HUES48 (cell line): ENCODE results near the gene SMAD6.

Experiments
- H3K27ac ChIP-seq: one replicate; pipeline ENCODE4 v1.7.0; 2013; ENCODE audit warnings: low read depth, low read length, inconsistent platforms
- H3K27me3 ChIP-seq: 2 replicates; pipeline ENCODE4 v1.6.1; 2013; ENCODE audit warnings: mild to moderate bottlenecking, low read length; ENCODE audit not compliant: control insufficient read depth, insufficient read depth
- H3K36me3 ChIP-seq: 2 replicates; pipeline ENCODE4 v1.6.1; 2013; ENCODE audit warnings: low read length; ENCODE audit not compliant: control insufficient read depth, insufficient read depth
- H3K4me1 ChIP-seq: 2 replicates; pipeline ENCODE4 v1.6.1; 2013; ENCODE audit warnings: mild to moderate bottlenecking, low read length; ENCODE audit not compliant: control insufficient read depth, insufficient read depth
- H3K4me3 ChIP-seq: 2 replicates; pipeline ENCODE4 v1.5.1; 2013; ENCODE audit warnings: mild to moderate bottlenecking, low read depth, low read length
- H3K9ac ChIP-seq: 2 replicates; pipeline ENCODE4 v1.6.1; 2013; ENCODE audit warnings: mild to moderate bottlenecking, low read depth, low read length, moderate library complexity
- H3K9me3 ChIP-seq: 2 replicates; pipeline ENCODE4 v1.6.1; 2013; ENCODE audit warnings: low read length; ENCODE audit not compliant: control insufficient read depth, insufficient read depth

The SMAD6 gene

DNA sequence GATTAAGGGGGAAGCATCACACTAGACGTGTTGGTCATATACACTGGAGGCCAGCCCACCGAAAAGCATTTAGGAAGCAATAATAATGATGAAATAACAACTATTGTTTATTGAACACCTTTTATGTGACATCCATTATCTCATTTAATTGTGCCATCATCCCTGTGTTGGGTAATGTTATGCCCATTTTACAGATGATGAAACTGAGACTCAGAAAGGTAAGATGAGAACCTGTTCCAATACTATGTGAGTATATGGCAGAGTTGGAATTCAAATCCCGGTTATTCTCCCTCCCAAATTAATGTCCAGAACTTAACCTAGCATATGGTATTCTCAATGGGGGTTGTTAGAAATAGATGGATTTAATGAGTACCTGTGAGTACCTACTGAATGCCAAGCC, 99.2 kb downstream of the SMAD6 start:
- peaks cover 9% of the 10 kb centered on the region for H3K4me1 ChIP-seq

DNA sequence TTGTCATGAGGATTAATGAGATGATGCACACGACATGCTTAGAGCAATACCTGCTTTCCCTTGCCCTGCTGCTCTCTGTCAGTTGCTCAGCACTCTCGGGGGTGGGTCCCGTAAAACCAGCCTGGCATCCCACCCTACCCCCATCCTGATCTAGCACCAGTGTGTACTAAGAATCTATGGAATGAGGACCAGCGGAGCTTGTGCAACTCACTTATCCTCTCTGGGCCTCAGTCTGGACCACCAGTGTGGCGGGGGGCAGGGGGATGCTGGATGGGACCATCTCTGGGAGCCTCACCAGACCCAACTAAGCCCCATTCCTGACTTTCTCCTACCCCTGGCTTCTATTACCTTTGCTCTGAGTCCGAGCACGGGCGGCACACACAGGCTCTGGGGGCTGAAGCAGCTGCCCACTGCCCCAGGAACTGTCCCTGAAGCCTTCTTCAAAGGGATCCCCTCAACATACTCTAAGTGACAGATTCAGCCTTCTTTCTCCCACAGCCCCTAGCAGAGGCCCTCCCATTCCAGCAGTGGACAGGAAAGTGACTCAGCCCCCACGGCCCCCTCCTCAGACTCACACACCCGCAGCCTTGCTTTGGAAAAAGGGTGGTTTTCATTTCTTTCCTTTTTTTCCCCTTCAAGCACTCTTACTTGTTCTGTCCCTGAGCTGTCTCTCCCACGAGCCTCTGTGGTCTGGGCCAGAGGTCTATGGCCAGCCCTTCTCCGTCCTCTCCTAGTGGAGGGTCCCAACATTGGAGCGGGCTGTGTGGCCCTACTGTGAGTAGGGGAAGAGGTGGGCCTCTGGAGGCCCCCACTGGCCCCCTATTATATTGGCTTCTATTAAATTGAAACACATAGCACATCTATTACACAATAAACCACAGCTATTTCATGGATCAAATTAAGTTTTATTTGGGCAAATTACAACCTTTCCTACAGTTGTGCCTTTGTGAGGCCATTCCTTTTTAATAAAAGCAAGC, 100.3 kb downstream of the SMAD6 start:
- no peak overlapping the region for H3K9ac ChIP-seq
- H3K36me3 ChIP-seq: no peaks in the 10 kb centered on the region
- H3K4me3 ChIP-seq: no peak overlapping the region
- H3K9me3 ChIP-seq: no peaks in the 10 kb centered on the region
- H3K4me1 ChIP-seq: peaks cover 9% of the 10 kb centered on the region
- peak overlapping the region; percentile 76 for H3K27ac ChIP-seq
- no peaks in the 10 kb centered on the region for H3K27me3 ChIP-seq

More for the DNA sequence above, 99.2 kb downstream of the SMAD6 start:
- H3K27ac ChIP-seq: no peak overlapping the region
- H3K27me3 ChIP-seq: no peaks in the 10 kb centered on the region
- H3K4me3 ChIP-seq: no peak overlapping the region
- H3K36me3 ChIP-seq: no peaks in the 10 kb centered on the region
- no peaks in the 10 kb centered on the region for H3K9me3 ChIP-seq
- H3K9ac ChIP-seq: no peak overlapping the region

DNA sequence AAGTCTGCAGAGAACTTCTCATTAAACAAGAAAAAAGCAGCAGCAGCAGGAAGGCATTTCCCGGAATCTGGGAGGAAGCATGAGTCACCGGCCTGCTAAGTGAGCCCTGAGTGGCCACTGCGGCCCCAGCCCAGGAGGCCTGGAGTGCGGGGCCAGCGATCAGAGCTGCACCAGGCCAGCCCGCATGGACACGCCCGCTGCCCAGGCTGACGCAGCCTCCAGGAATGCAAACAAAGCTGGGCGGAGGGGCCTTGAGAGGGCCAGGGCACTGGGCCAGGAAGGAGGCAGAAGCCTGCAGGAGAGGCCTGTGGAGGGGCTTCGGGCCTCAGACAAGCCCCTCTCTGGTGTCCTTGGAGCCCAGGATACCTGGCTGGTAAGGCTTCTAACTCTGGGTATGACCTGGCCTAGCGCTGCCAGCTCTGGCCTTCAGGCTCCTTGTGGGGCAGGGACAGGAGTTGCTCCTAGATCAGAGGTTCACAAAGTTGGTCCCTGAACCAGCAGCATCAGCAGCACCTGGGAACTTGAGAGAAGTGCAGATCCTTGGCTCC, 101.2 kb downstream of the SMAD6 start:
- Histone ChIP-seq H3K36me3 (no peaks in the 10 kb centered on the region), H3K9ac (no peak overlapping the region), H3K27me3 (no peaks in the 10 kb centered on the region), H3K27ac (peak overlapping the region; percentile 76), H3K4me3 (no peak overlapping the region), H3K9me3 (no peaks in the 10 kb centered on the region), H3K4me1 (peaks cover 9% of the 10 kb centered on the region)

DNA sequence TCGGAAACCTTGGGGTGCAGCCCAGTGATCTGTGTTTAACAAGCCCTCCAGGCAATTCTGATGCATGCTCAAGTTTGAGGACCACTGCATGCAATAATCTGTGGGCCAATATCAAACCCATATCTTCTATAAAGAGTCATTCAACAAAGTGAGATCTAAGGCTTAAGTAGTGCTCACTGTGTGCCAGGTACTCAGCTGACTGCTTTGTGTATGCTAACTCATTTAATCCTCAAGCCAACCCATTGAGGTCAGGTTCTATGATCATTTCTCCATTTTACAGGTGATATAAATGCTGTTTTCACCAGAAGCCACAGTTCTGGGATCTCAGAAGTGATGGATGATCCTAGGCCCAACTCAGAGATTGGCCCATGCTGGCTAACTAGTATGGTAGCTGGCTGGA, 101.7 kb downstream of the SMAD6 start:
- Histone ChIP-seq H3K36me3 (no peaks in the 10 kb centered on the region), H3K27me3 (no peaks in the 10 kb centered on the region), H3K9me3 (no peaks in the 10 kb centered on the region), H3K9ac (no peak overlapping the region), H3K4me3 (no peak overlapping the region), H3K4me1 (peaks cover 9% of the 10 kb centered on the region), H3K27ac (peak overlapping the region; percentile 76)

DNA sequence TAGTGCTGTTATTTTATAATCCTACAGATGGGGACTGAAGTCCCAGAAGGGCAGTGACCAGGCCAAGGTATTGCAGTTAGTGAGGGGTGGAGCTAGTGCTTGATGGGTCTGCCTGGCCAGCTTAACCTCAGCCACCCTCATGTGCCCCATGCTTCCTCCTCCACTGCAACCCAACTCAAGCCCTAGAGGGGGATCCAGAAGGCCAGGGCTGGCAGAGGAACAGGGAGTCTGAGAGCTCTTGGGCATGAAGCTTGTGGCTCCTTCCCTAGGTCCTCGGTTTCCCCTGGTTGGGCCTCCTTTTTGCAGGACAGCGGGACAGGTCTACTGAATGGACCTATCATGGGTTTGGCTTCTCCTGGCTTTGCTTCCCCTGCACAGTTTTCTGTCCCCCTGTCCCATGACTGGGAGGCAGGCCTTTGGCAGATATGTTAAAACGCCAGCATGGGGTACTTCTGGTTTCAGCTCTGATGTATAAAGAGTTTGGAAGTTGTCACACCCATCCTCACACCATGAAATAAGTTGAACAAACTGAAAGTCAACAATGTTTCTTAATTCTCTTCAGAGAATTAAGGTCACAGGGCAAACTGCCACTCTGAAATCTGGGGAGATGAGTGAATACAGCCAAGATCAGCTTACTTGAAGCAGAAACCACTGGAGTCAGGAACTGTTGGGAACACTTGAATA, 103.3 kb downstream of the SMAD6 start:
- Histone ChIP-seq H3K9me3 (no peaks in the 10 kb centered on the region), H3K4me3 (no peak overlapping the region), H3K27ac (no peak overlapping the region), H3K27me3 (no peaks in the 10 kb centered on the region), H3K9ac (no peak overlapping the region), H3K4me1 (peaks cover 9% of the 10 kb centered on the region), H3K36me3 (no peaks in the 10 kb centered on the region)

DNA sequence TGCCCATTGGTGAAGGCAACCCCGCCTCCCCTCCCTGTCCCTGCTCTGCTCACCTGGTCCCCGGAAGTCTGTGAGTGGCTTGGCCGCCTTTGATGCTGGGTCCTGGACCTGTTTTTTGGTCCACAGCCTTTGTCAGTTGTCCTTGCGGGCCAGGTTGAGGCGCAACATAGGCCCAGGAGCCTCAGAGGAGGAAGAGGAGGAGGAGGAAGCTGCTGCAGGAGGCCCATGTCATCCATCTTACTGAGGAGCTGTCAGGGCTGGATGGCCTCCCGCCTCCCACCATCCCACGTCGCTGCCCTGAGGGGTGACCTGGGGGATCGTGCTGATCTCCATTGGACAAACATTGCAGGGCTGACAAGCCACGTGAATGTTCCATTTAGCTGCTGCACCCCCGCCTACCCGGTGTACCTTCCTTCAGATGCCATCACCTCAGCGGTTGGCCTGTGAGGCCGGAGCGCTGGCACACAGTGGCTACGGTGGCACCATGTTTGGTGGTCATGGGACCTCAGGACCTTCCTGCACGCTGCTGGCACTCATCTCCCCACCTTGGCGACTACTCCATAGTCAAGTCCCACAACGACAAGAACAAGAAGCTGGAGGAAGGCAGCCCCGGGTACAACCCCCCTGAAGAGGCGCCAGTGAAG, 106.3 kb downstream of the SMAD6 start:
- Histone ChIP-seq H3K9ac (no peak overlapping the region), H3K27ac (no peak overlapping the region), H3K36me3 (no peaks in the 10 kb centered on the region), H3K27me3 (no peaks in the 10 kb centered on the region), H3K9me3 (peaks cover 3% of the 10 kb centered on the region; the same call in 1 of the 2 replicates), H3K4me1 (peaks cover 5% of the 10 kb centered on the region; the same call in 1 of the 2 replicates), H3K4me3 (no peak overlapping the region)

DNA sequence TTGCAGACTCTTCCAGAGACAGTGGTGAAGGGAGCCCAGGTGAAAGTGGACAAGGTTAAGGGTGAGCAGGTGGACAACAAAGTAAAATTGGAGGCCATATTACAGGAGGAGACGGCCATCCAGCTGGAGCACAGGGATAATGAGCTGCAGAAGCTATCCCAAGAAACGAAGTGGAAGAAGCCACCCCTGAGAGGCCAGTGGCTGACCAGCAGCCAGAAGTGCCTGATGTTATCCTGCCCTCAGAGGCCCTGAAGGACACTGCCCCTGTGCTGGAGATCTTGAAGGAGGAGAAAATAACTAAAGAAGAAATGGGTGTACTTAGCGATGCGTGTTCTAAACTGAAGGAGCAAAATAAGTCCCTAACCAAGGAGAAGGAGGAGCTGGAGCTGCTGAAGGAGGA, 107.6 kb downstream of the SMAD6 start:
- no peak overlapping the region for H3K4me3 ChIP-seq
- peaks cover 9% of the 10 kb centered on the region; the same call in 1 of the 2 replicates for H3K9me3 ChIP-seq
- no peaks in the 10 kb centered on the region for H3K4me1 ChIP-seq
- H3K27me3 ChIP-seq: no peaks in the 10 kb centered on the region
- no peak overlapping the region for H3K9ac ChIP-seq
- H3K27ac ChIP-seq: no peak overlapping the region
- no peaks in the 10 kb centered on the region for H3K36me3 ChIP-seq

DNA sequence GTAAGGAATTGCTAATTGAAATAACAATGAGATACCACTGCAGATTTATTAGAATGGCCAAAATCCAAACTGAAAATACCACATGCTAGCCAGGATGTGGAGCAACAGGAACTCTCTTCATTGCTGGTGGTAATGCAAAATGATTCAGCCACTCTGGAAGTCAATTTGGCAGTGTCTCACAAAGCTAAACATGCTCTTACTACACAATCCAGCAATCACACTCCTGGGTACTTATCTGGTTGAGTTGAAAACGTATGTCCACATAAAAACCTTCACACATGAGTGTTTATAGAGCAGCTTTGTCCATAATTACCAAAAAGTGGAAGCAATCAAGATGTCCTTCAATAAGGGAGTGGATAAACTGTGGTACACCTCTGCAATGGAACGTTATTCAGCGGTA, 113.3 kb downstream of the SMAD6 start:
- H3K36me3 ChIP-seq: no peaks in the 10 kb centered on the region
- no peak overlapping the region for H3K27ac ChIP-seq
- H3K9ac ChIP-seq: no peak overlapping the region
- no peaks in the 10 kb centered on the region for H3K4me1 ChIP-seq
- H3K4me3 ChIP-seq: no peak overlapping the region
- peaks cover 9% of the 10 kb centered on the region; the same call in 1 of the 2 replicates for H3K9me3 ChIP-seq
- no peaks in the 10 kb centered on the region for H3K27me3 ChIP-seq

DNA sequence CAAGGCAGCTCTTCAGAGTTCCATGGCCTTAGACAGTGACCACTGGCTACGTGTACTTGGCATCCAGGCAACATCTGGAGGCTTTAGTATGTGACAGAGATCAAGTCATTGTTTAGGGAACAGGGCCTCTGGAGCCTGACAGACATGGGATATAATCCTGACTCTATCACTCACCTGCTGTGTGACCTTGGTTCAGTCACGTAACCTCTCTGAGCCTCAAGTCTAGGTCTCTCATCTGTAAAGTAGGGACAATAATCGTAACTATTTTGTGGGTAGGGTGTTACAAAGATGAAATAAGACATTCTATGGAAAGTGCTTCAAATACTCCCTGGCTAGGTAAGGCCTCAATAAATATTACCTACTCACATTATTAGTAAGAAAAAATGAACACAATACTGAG, 114.2 kb downstream of the SMAD6 start:
- Histone ChIP-seq H3K27me3 (no peaks in the 10 kb centered on the region), H3K27ac (no peak overlapping the region), H3K4me1 (no peaks in the 10 kb centered on the region), H3K36me3 (no peaks in the 10 kb centered on the region), H3K4me3 (no peak overlapping the region), H3K9ac (no peak overlapping the region), H3K9me3 (peaks cover 9% of the 10 kb centered on the region; the same call in 1 of the 2 replicates)

DNA sequence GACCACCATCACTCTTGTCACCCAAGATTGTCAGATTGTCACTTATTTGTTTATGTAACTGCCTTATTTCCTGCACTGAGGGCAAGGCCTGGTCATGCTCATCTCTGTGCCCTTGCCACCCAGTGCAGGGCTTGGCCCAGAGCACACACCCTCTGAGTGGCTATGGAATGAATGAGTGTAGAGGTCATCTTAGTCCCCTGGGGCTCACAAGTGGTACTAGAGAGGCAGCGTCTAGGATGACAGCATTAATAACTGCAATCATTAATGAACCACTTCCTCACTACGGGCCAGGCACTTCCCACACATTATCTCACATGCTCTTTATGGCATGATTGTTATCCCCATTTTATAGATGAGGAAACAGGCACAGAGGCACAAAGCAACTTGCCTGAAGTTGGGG, 117.0 kb downstream of the SMAD6 start:
- Histone ChIP-seq H3K27ac (no peak overlapping the region), H3K9me3 (no peaks in the 10 kb centered on the region)

More for the DNA sequence above, 117.0 kb downstream of the SMAD6 start:
- no peak overlapping the region for H3K9ac ChIP-seq
- no peaks in the 10 kb centered on the region for H3K27me3 ChIP-seq
- H3K4me1 ChIP-seq: no peaks in the 10 kb centered on the region
- H3K4me3 ChIP-seq: no peak overlapping the region
- no peaks in the 10 kb centered on the region for H3K36me3 ChIP-seq
